Measurements from ENCODE around the gene PCNX3.

Gene PCNX3

GRCh38 chr11:65642014-65642671, 26.6 kb downstream of the PCNX3 start:
- DNase-seq, result no peak

GRCh38 chr11:65643971-65644370, 28.4 kb downstream of the PCNX3 start:
- no peak for DNase-seq

- DNase-seq, result no peak
Measured at GRCh38 chr11:65644837-65645236, 29.3 kb downstream of the PCNX3 start.

- no peak for DNase-seq
Measured at GRCh38 chr11:65645710-65646109, 30.1 kb downstream of the PCNX3 start.

GRCh38 chr11:65646288-65646957, 30.8 kb downstream of the PCNX3 start:
- DNase-seq, result no peak

GRCh38 chr11:65646958-65647701, 31.6 kb downstream of the PCNX3 start:
- DNase-seq, result no peak

- peak; percentile 59 for DNase-seq
Measured at GRCh38 chr11:65648997-65649493, 33.5 kb downstream of the PCNX3 start.

GRCh38 chr11:65649656-65650546, 34.3 kb downstream of the PCNX3 start:
- peak; percentile 27 for DNase-seq

GRCh38 chr11:65650547-65651338, 35.2 kb downstream of the PCNX3 start:
- no peak for DNase-seq

- no peak for DNase-seq
Measured at GRCh38 chr11:65651339-65651588, 35.7 kb downstream of the PCNX3 start.

- peak; percentile 64 for DNase-seq
Measured at GRCh38 chr11:65651589-65652510, 36.3 kb downstream of the PCNX3 start.

- DNase-seq, result peak; percentile 96
Measured at GRCh38 chr11:65652511-65653228, 37.1 kb downstream of the PCNX3 start.

GRCh38 chr11:65653229-65654225, 38.0 kb downstream of the PCNX3 start:
- DNase-seq, result peak; percentile 55

GRCh38 chr11:65654375-65655349, 39.1 kb downstream of the PCNX3 start:
- peak; percentile 61 for DNase-seq

- no peak for DNase-seq
Measured at GRCh38 chr11:65655570-65656332, 40.2 kb downstream of the PCNX3 start.

- DNase-seq, result no peak
Measured at GRCh38 chr11:65657426-65657825, 41.9 kb downstream of the PCNX3 start.
